Dendritic cell treated with granulocyte-macrophage colony-stimulating factor and Interleukin-4, amounts not matched to agents 40 ng/mL and 50 ng/mL, for 4 days (primary cell): ENCODE data around the gene PPFIBP1.

Experiments
- H3K27ac Mint-ChIP-seq: one replicate; pipeline ENCODE4 v1.8.0; 2022; ENCODE audit warnings: mild to moderate bottlenecking, mixed read lengths
- H3K27me3 Mint-ChIP-seq: one replicate; pipeline ENCODE4 v1.8.0; 2022; ENCODE audit warnings: mild to moderate bottlenecking, mixed read lengths
- H3K36me3 Mint-ChIP-seq: one replicate; pipeline ENCODE4 v1.8.0; 2022; ENCODE audit warnings: low read depth, mixed read lengths
- H3K4me1 Mint-ChIP-seq: one replicate; pipeline ENCODE4 v1.8.0; 2022; ENCODE audit warnings: low read depth, mixed read lengths
- H3K4me3 Mint-ChIP-seq: one replicate; pipeline ENCODE4 v1.8.0; 2022; ENCODE audit warnings: mild to moderate bottlenecking, moderate library complexity, mixed read lengths
- H3K9me3 Mint-ChIP-seq: one replicate; pipeline ENCODE4 v1.8.0; 2022; ENCODE audit warnings: mixed read lengths
- intact Hi-C: fragments of 100-400 bp; cut with micrococcal nuclease; formaldehyde crosslinking; loops from one replicate; pipeline ENCODE4 v1.15.0; 2022

The PPFIBP1 gene

DNA sequence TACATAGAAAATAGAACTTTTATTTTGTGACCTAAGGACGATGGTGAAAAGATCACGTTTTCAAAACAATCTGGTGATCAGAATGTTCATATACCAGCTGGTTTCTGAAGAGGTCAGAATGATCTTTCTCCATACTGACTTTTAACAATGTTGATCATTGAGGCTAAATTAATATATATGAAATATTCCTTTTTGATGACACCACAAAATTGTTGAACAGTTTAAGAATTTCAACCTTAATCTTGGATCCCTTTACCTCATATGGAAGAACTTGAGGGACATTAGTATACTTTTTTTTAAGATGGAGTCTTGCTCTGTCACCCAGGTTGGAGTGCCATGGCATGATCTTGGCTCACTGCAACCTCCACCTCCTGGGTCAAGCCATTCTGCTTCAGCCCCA lies 169.4 kb downstream of the PPFIBP1 start:
- Mint-ChIP-seq H3K4me3 (no peak overlapping the region), H3K27ac (no peak overlapping the region), H3K4me1 (no peaks in the 10 kb centered on the region), H3K36me3 (peaks cover 69% of the 10 kb centered on the region), H3K9me3 (no peaks in the 10 kb centered on the region), H3K27me3 (no peaks in the 10 kb centered on the region)
- intact Hi-C loops = no loop called here

DNA sequence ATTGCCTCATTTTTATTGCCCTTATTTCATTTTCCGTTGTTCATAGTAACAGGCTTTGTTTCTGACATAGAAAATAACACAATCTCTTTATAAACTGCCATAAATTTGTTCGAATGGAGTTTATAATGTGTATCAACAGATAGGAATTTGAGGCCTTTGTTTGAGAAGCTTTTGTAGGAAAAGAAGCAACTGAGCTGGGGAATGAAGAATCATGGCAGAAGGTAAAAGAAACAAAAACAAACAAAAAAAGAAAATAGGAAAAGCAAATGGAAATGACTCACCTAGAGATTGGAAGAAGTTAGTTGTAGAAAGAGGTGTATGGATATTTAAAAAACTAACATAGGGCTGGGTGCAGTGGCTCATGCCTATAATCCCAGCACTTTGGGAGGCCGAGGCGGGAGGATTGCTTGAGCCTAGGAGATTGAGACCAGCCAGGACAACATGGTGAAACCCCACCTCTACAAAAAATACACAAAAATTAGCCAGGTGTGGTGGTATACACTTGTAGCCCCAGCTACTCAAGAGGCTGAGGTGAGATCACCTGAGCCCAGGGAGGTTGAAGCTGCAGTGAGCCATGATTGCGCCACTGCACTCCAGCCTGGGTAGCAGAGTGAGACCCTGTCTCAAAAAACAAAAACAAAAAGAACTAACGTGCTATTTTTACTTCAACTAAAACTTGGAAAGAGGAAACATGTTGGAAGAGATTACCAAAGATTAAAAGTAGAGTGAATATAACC lies 171.7 kb downstream of the PPFIBP1 start:
- Mint-ChIP-seq H3K27me3 (no peaks in the 10 kb centered on the region), H3K4me3 (no peak overlapping the region), H3K36me3 (peaks cover 46% of the 10 kb centered on the region), H3K27ac (no peak overlapping the region), H3K9me3 (no peaks in the 10 kb centered on the region), H3K4me1 (no peaks in the 10 kb centered on the region)
- intact Hi-C loops = no loop called here

- H3K27me3 Mint-ChIP-seq = no peaks in the 10 kb centered on the region
- no peak within 1 kb of the TSS for H3K4me3 Mint-ChIP-seq
- no peaks in the 10 kb centered on the region for H3K9me3 Mint-ChIP-seq
- no peak within 1 kb of the TSS for H3K27ac Mint-ChIP-seq
- no peaks in the 10 kb centered on the region for H3K4me1 Mint-ChIP-seq
- H3K36me3 Mint-ChIP-seq = peaks cover 40% of the 10 kb centered on the region
- intact Hi-C loops = no loop called here
Measured at GRCh38 chr12:27696293-27696652, 172.3 kb downstream of the PPFIBP1 start, which contains the start of gene REP15. REP15 (plus strand) TSS chr12:27696447; CDS start chr12:27696563, 116 bp downstream.

GRCh38 chr12:27696864-27697564 lies 173.0 kb downstream of the PPFIBP1 start:
- H3K4me3 Mint-ChIP-seq = no peak overlapping the region
- H3K36me3 Mint-ChIP-seq = peaks cover 34% of the 10 kb centered on the region
- H3K9me3 Mint-ChIP-seq = no peaks in the 10 kb centered on the region
- H3K4me1 Mint-ChIP-seq = no peaks in the 10 kb centered on the region
- no peaks in the 10 kb centered on the region for H3K27me3 Mint-ChIP-seq
- H3K27ac Mint-ChIP-seq = no peak overlapping the region
- intact Hi-C loops = no loop called here

GRCh38 chr12:27703720-27704452 lies 179.9 kb downstream of the PPFIBP1 start:
- H3K27me3 Mint-ChIP-seq = no peaks in the 10 kb centered on the region
- H3K4me1 Mint-ChIP-seq = no peaks in the 10 kb centered on the region
- H3K9me3 Mint-ChIP-seq = no peaks in the 10 kb centered on the region
- no peak overlapping the region for H3K4me3 Mint-ChIP-seq
- intact Hi-C loops = no loop called here
- no peak overlapping the region for H3K27ac Mint-ChIP-seq
- no peaks in the 10 kb centered on the region for H3K36me3 Mint-ChIP-seq

DNA sequence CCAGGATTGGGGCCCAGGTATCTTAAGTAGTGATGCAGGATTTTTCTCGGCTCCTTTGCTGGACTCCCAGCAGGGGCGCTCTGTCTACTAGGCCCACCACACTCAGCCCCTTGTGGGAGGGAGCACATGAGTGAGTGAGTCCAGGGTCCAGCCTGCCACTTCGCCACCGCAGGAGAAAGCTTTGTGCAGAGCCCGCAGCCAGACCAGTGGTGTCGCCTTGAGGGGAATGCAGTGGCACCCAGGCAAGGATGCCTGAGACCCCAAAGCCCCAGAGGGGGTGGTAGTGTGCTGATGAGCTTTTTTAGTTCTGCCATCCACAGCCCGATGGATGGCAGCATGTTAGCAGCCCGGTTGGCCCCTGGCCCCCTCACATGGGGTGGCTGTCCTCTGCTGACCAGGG lies 181.3 kb downstream of the PPFIBP1 start:
- no peaks in the 10 kb centered on the region for H3K9me3 Mint-ChIP-seq
- no peaks in the 10 kb centered on the region for H3K4me1 Mint-ChIP-seq
- H3K36me3 Mint-ChIP-seq = peaks cover under 1% of the 10 kb centered on the region
- no peaks in the 10 kb centered on the region for H3K27me3 Mint-ChIP-seq
- intact Hi-C loops = no loop called here
- H3K27ac Mint-ChIP-seq = no peak overlapping the region
- no peak overlapping the region for H3K4me3 Mint-ChIP-seq

DNA sequence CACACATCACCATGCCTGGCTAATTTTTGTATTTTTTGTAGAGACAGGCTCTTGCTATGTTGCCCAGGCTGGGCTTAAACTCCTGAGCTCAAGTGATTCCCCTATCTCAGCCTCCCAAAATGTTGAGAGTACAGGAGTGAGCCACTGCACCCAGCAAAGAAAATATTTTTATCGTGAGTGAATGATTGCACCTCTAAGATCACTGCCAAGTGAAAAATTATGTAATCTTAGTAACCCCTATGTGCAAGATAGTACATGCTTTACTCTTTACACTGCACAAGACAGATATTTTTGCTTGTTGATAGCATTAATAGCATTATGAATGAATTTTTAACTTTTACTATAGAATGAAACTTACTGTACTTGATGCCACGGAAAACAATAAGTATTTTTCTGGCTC lies 183.2 kb downstream of the PPFIBP1 start:
- Mint-ChIP-seq H3K36me3 (peaks cover 11% of the 10 kb centered on the region), H3K4me1 (peaks cover 11% of the 10 kb centered on the region), H3K27me3 (no peaks in the 10 kb centered on the region), H3K27ac (no peak overlapping the region), H3K9me3 (no peaks in the 10 kb centered on the region), H3K4me3 (no peak overlapping the region)
- intact Hi-C loops = no loop called here

DNA sequence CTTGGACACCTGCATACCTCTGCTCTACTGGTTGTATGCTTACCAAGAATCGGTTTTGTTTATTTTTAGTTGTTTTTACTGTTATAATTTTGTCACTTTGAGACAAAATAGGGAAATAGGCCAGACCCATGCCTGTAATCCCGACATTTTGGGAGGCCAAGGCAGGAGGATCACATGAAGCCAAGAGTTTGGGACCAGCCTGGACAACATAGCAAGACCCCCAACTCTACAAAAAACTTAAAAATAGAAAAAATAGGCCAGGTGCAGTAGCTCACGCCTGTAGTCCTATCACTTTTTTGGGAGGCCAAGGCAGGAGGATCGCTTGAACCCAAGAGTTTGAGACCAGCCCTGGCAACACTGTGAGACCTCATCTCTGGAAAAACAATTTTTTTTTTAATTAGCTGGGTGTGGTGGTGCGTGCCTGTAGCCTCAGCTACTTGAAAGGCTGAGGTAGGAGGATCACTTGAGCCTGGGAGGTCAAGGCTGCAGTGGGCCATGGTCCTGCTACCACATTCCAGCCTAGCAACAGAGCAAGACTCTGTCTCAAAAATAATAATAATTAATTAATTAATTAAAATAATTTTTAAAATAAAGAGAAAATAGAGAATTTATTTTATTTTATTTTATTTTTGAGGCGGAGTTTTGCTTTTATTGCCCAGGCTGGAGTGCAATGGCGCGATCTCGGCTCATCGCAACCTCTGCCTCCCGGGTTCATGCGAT lies 185.4 kb downstream of the PPFIBP1 start:
- Mint-ChIP-seq H3K4me1 (peaks cover 26% of the 10 kb centered on the region), H3K27me3 (no peaks in the 10 kb centered on the region), H3K9me3 (no peaks in the 10 kb centered on the region), H3K27ac (peak overlapping the region; percentile 99), H3K4me3 (peak overlapping the region; percentile 98), H3K36me3 (peaks cover 24% of the 10 kb centered on the region)
- intact Hi-C loops = no loop called here

DNA sequence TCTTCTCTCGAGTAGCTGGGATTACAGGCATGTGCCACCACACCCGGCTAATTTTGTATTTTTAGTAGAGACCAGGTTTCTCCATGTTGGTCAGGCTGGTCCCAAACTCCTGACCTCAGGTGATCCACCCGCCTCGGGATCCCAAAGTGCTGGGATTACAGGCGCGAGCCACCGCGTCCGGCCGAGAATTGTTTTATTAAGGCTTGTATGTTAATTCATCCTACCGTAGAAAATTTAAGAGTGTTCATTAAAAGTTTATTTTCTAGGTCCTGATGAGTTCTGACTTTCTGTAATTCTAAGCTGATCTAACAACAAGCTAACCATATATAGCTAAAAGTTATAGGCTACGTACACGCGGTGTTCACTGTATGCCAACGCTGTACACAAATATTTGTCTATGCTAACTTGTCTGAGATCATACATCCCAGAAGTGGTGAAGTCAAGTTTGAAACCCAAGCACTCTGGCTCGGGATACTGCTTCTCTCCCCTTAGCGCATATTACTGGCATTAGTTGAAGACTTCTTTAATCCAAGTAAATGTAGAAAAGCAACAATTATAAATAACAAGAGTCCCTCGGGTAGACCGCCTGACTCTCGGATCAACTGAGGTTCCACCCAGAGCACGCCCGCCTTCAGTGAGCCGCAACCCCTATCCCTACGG lies 186.1 kb downstream of the PPFIBP1 start:
- Mint-ChIP-seq H3K27ac (peak overlapping the region; percentile 99), H3K9me3 (no peaks in the 10 kb centered on the region), H3K4me1 (peaks cover 26% of the 10 kb centered on the region), H3K4me3 (peak overlapping the region; percentile 98), H3K36me3 (peaks cover 24% of the 10 kb centered on the region), H3K27me3 (no peaks in the 10 kb centered on the region)
- intact Hi-C loops = no loop called here

- Mint-ChIP-seq H3K27ac (peak within 1 kb of the TSS; percentile 99), H3K36me3 (peaks cover 26% of the 10 kb centered on the region), H3K4me3 (peak within 1 kb of the TSS; percentile 98), H3K4me1 (peaks cover 26% of the 10 kb centered on the region), H3K9me3 (no peaks in the 10 kb centered on the region), H3K27me3 (no peaks in the 10 kb centered on the region)
- intact Hi-C loops = no loop called here
Measured at GRCh38 chr12:27710592-27711316, 186.7 kb downstream of the PPFIBP1 start, which contains the start of gene MRPS35. MRPS35 (plus strand) TSS chr12:27710832; CDS start chr12:27710844, 12 bp downstream.

DNA sequence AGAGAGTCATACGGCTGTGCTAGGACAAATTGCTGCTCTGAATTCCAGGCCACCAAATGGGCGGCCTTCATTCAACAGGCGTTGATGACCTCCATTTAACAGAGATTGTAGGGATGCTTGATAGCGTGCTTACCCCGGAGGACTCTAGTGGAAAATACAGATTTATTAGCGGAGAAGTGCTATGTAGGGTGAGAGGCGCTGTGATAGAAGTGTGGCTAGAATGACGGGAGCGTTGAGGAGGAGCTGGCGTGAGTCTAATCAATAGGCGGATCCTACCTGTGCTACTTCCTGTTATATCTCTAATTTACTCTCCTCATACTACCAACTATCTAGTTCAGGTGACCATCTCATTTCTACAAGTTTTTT lies 187.3 kb downstream of the PPFIBP1 start:
- H3K36me3 Mint-ChIP-seq = peaks cover 31% of the 10 kb centered on the region
- peaks cover 26% of the 10 kb centered on the region for H3K4me1 Mint-ChIP-seq
- no peaks in the 10 kb centered on the region for H3K9me3 Mint-ChIP-seq
- intact Hi-C loops = no loop called here
- peak overlapping the region; percentile 99 for H3K27ac Mint-ChIP-seq
- H3K27me3 Mint-ChIP-seq = no peaks in the 10 kb centered on the region
- H3K4me3 Mint-ChIP-seq = peak overlapping the region; percentile 98

DNA sequence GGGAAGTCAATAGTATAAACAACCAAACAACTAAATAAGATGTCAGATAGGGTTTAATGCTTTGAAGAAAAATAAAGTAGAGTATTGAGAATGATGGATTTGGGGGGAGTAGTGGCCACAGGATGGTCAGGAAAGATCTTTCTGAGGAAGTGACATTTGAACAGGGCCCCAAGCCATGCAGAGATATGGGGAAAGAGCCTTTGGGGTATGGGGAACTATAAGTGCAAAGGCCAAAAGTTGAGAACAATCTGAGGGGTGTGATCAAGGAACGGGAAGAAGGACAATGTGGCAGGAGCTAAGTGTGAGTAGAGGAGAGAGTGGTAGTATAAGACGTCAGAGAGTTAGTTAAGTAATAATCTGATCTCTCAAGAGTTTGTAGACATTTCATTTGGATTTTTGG lies 188.0 kb downstream of the PPFIBP1 start:
- H3K36me3 Mint-ChIP-seq = peaks cover 38% of the 10 kb centered on the region
- H3K4me1 Mint-ChIP-seq = peaks cover 26% of the 10 kb centered on the region
- H3K27me3 Mint-ChIP-seq = no peaks in the 10 kb centered on the region
- no peak overlapping the region for H3K4me3 Mint-ChIP-seq
- H3K9me3 Mint-ChIP-seq = no peaks in the 10 kb centered on the region
- intact Hi-C loops = no loop called here
- peak overlapping the region; percentile 99 for H3K27ac Mint-ChIP-seq

DNA sequence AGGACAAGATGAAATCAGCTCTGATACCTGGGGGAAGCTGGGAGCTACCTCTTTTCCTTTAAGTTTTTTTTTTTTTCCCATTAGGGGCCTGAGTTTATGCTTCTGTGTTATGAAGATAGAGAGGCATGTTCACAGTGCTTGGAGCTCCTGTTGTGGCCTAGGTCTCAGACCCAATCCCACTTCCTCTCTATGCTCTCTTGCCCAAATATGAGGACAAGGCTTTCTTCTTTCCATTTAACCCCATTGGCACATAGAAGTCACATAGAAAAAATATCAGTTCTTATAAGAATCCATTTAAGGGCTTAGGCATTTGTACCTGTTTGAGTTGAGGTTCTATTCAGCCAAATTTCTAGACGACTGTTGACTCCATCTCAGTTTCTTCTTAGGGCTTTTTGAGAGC lies 199.2 kb downstream of the PPFIBP1 start:
- intact Hi-C loops = no loop called here
- peaks cover 67% of the 10 kb centered on the region for H3K36me3 Mint-ChIP-seq
- no peaks in the 10 kb centered on the region for H3K27me3 Mint-ChIP-seq
- no peaks in the 10 kb centered on the region for H3K9me3 Mint-ChIP-seq
- no peak overlapping the region for H3K4me3 Mint-ChIP-seq
- H3K27ac Mint-ChIP-seq = no peak overlapping the region
- H3K4me1 Mint-ChIP-seq = no peaks in the 10 kb centered on the region
